Measurements from ENCODE around the gene G6PC3.

- TF ChIP-seq, protein P1, sequence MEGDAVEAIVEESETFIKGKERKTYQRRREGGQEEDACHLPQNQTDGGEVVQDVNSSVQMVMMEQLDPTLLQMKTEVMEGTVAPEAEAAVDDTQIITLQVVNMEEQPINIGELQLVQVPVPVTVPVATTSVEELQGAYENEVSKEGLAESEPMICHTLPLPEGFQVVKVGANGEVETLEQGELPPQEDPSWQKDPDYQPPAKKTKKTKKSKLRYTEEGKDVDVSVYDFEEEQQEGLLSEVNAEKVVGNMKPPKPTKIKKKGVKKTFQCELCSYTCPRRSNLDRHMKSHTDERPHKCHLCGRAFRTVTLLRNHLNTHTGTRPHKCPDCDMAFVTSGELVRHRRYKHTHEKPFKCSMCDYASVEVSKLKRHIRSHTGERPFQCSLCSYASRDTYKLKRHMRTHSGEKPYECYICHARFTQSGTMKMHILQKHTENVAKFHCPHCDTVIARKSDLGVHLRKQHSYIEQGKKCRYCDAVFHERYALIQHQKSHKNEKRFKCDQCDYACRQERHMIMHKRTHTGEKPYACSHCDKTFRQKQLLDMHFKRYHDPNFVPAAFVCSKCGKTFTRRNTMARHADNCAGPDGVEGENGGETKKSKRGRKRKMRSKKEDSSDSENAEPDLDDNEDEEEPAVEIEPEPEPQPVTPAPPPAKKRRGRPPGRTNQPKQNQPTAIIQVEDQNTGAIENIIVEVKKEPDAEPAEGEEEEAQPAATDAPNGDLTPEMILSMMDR (IDR thresholded peaks at IDR 0.05) = no peak
- no peak for TF ChIP-seq POLR2A (IDR thresholded peaks at IDR 0.05)
Observed at GRCh38 chr17:44029736-44030135, 40.8 kb upstream of the G6PC3 start.

Measured in esophagus squamous epithelium (tissue), 4 donors.